NOMO-1 treated with dmso at 0.1 percent for 144 hours (cell line): ENCODE results near the gene GPR17.

Experiments
- DNase-seq: peaks from one replicate; lab custom pipeline; 2025; ENCODE audit not compliant: unreplicated experiment; lab: John Stamatoyannopoulos, UW

The GPR17 gene

GRCh38 chr2:127641133-127641532 lies 4.8 kb upstream of the GPR17 start:
- DNase-seq, result no peak

- no peak for DNase-seq
Measured at GRCh38 chr2:127641846-127642507, 4.0 kb upstream of the GPR17 start.

DNA sequence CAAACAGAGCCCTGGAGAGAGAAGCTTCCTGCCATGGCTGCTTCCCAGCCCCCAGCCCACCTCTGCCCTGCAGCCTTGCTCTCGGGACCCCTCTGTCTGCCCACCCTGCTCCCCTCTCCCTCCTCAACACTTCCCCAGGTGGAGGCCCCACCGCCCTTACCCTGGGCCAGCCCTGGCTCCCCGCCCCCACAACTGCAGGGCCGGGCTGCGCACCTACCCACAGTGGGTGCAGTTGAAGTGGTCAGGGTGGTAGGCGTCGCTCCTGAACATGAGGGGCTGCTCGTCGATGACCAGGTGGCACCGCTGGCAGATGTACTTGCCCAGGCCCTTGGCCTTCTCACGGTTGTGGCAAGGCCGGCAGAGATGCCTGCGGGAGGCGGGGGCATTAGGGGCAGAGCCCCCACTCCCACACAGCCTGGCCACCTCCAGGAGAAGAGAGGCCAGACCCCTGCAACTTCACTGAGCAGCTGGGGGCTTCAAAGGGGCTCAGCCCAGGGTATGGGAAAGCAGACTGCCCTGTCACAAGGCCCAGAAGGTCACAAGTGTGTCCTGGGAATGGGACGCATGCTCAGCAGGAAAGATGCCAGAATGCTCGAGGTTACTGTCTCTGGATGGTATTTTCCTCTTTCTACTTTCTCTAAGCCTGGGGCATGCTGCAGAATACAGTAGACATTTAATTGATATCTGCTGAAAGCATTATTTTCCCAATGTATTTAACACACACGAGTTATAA lies 3.1 kb upstream of the GPR17 start:
- DNase-seq, result no peak

GRCh38 chr2:127643439-127644065 lies 2.4 kb upstream of the GPR17 start:
- DNase-seq, result no peak

GRCh38 chr2:127644066-127645025 lies 1.6 kb upstream of the GPR17 start:
- DNase-seq, result no peak

- DNase-seq, result no peak
Measured at GRCh38 chr2:127645026-127645394, 943 bp upstream of the GPR17 start.

DNA sequence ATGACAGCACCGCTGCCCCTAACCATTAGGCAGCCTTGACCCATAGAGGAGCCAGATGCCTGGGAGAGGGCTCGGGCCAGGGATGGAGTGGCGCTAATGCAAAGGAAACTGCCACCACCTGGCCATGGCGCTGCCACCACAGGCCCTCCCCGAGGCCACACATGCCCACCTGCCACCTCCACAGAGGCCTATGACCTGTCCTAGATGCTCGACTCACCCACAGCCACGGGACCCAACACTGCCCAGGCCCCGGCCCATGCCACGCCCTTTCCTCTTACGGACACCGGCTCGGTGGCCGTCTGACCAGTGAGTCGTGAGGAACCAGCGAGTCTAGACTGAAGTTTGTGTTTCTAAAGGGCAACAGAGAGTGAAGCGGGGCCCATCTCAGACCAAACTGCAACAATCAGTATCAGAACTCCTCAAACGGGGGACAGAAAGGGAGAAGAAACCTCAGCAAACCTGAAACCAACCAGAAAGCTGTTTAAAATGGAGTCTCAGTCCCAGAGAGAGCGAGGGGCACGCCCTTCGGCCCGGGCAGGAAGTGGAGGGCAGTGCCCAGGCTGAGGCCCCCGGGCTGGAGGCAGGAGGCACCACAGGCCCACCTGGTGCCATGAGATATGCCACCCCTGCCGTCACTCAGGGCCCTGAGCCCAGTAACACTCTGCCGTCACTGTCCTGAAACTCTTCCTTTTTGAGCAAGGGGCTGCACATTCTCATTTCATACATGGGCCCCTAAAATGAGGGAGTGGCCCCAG lies 711 bp downstream of the GPR17 start:
- DNase-seq, result no peak

DNA sequence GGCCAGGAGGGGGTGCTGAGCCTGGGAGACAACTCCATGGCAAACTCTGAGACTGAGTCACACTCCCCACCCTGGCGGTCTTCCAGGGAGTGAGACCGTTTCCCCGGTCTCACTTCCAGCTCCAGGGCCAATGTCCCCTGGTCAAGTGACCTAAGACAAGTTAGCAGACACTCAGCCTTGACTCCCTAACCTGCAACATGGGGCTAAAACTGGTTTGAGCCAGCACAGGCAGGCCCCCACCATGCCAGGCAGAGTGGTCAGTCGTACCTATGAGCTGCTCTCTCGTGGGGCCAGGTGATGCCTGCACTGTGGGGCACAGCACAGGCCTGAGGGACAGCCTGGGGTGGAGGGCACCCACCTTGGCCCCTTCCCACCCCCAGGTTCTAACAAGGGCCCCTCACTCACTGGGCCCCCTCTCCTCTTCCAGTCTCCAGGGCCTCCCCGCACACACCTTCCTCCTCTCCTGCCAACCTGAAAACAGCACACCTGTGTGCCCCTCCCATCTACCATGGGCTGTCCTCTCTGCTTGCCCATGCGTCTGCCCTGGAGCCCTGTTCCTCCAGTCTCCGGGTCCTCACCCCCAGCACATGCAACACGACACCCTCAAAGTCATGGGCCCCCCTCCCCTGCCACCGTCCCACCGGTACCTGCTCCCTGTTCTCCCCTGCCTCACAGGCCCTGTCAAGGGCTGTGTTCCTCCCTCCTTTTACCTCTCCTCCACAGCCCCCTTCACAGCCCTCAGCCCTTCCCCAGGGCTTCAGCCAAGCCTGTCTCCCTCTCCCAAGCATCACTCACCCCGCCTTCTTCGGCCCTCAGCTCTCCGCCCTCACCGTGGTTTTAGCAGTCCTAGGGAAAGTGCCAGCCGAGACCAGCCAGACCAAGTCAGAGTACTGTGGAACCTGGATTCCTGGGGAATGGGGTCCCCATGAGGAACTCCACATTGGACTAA lies 1.6 kb downstream of the GPR17 start:
- no peak for DNase-seq

GRCh38 chr2:127648321-127648720 lies 2.4 kb downstream of the GPR17 start:
- no peak for DNase-seq

- no peak for DNase-seq
Measured at GRCh38 chr2:127649100-127649611, 3.2 kb downstream of the GPR17 start.

- DNase-seq, result peak; percentile 26
Measured at GRCh38 chr2:127649684-127650040, 3.7 kb downstream of the GPR17 start.

- DNase-seq, result no peak
Measured at GRCh38 chr2:127650041-127650784, 4.3 kb downstream of the GPR17 start.

- no peak for DNase-seq
Measured at GRCh38 chr2:127650785-127651380, 4.9 kb downstream of the GPR17 start.

- DNase-seq, result no peak
Measured at GRCh38 chr2:127651381-127651809, 5.4 kb downstream of the GPR17 start.

GRCh38 chr2:127651971-127652550 lies 6.1 kb downstream of the GPR17 start:
- DNase-seq, result no peak

DNA sequence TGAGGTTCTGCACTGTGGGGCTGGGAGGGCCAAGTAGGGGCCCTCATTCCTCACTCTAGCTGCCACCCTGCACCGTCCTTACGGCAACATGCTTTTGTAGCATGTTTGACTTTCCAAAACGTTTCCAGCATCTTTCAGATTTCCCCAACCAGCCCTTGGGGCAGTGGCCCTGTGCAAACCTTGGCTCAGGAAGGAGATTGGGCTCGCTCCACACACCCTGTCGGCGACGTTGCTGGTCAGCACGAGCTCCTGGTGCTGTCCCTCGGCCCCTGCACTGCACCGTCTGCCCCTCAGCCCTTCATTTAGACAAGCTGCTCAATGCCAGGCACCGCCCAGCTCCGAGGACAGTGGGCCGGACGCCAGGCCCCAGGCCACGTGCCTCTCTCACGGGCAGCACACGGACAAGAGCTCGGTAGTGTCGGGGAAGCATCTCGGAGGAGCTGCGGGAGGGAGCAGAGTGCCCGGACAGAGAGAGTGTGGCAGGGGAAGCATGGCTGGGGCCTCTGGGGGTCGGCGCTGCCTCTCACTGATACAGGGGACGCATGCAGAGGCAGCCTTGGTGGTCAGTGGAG lies 6.9 kb downstream of the GPR17 start:
- no peak for DNase-seq

DNA sequence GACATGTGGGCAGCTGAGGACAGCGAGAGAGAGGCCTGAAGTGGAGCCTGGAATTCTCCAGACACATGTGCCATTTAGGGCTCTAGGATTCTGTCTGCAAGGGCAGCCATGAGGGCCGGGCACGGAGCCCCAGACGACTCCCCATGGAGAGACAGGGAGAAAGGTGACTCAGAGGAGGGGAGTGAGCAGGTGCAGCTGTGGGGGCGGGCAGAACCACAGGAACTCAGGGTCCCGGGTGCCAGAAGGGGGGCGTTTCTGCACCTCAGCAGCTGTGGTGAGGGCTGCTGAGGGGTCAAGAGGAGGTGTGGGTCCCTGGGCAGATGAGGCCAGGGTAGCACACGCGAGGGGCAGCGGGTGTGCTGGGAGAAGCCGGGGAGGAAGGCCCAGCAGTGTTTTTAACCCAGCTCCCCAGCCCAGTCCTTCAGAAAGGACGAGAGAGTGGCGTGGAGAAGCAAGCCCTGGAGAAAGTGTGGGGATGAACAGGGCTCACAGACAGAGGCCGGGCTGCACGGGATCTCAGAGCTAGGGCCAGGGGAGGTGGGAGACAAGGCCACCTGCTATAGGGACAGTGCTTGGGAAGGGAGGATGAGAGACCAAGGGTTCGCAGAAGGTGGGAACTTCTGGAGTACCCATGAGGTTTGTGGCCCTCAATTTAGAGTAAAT lies 7.6 kb downstream of the GPR17 start:
- DNase-seq, result no peak
